SK-N-SH treated with all-trans-retinoic acid at 6 μM for 48 hours (cell line): Measurements from ENCODE around the gene FAM209B.

Experiments
- BACH2 ChIP-seq: fragments of 250-450 bp; sonication (Bioruptor Pico); IDR thresholded peaks from 2 replicates; pipeline ENCODE4 v1.9.0; 2021; ENCODE audit warnings: mild to moderate bottlenecking, borderline replicate concordance
- OSR1 ChIP-seq: fragments of 250-450 bp; sonication (Bioruptor Pico); IDR thresholded peaks from 2 replicates; pipeline ENCODE4 v1.8.0; 2022; ENCODE audit warnings: moderate library complexity, mild to moderate bottlenecking, inconsistent platforms
- PATZ1 ChIP-seq: fragments of 250-450 bp; sonication (Bioruptor Pico); IDR thresholded peaks from 2 replicates; pipeline ENCODE4 v1.8.0; 2020; ENCODE audit warnings: mild to moderate bottlenecking, moderate library complexity, borderline replicate concordance
- ZFP3 ChIP-seq: fragments of 250-450 bp; sonication (Bioruptor Pico); IDR thresholded peaks from 2 replicates; pipeline ENCODE4 v1.5.0; 2020; ENCODE audit warnings: mild to moderate bottlenecking, moderate library complexity
- ZFP30 ChIP-seq: fragments of 450-650 bp; formaldehyde crosslinking; IDR thresholded peaks from 2 replicates; pipeline ENCODE4 v1.5.0; 2022; ENCODE audit warnings: mild to moderate bottlenecking, moderate library complexity
- TF ChIP-seq, protein P1 (sequence below): fragments of 250-450 bp; sonication (Bioruptor Pico); IDR thresholded peaks from 2 replicates; pipeline ENCODE4 v1.8.0; 2021; ENCODE audit warnings: low read depth, mild to moderate bottlenecking, moderate library complexity, borderline replicate concordance

- TF ChIP-seq, protein P1, sequence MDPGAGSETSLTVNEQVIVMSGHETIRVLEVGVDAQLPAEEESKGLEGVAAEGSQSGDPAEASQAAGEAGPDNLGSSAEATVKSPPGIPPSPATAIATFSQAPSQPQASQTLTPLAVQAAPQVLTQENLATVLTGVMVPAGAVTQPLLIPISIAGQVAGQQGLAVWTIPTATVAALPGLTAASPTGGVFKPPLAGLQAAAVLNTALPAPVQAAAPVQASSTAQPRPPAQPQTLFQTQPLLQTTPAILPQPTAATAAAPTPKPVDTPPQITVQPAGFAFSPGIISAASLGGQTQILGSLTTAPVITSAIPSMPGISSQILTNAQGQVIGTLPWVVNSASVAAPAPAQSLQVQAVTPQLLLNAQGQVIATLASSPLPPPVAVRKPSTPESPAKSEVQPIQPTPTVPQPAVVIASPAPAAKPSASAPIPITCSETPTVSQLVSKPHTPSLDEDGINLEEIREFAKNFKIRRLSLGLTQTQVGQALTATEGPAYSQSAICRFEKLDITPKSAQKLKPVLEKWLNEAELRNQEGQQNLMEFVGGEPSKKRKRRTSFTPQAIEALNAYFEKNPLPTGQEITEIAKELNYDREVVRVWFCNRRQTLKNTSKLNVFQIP (CRISPR knock-in tag): no peak
- TF ChIP-seq ZFP3 (CRISPR knock-in tag) (no peak), OSR1 (no peak), PATZ1 (CRISPR knock-in tag) (no peak), ZFP30 (CRISPR knock-in tag) (no peak), BACH2 (CRISPR knock-in tag) (no peak)
Measured at GRCh38 chr20:56517211-56517610, 15.8 kb upstream of the FAM209B start.
